H1 (cell line): ENCODE results near the gene CREB3L4.

Experiments
- ATF3 ChIP-seq: IDR thresholded peaks from 2 replicates; pipeline ENCODE4 v1.6.1; 2011; ENCODE audit warnings: low read depth, mild to moderate bottlenecking, low read length; ENCODE audit not compliant: insufficient read depth
- CTCF ChIP-seq, 3 experiments: IDR thresholded peaks; 1 replicate in 2 of 3; 2 replicates in 1 of 3; pipeline versions ENCODE4 v1.5.1 to v1.6.1; 2011; ENCODE audit warnings: low read length in 3 of 3, mild to moderate bottlenecking in 3 of 3, inconsistent platforms in 2 of 3, low read depth in 1 of 3, moderate library complexity in 1 of 3; ENCODE audit not compliant: insufficient read depth in 1 of 3; ENCODE audit errors: control extremely low read depth in 1 of 3
- EZH2 ChIP-seq: fragments of 200-600 bp; sonication (generic); IDR thresholded peaks from 2 replicates; pipeline ENCODE4 v1.7.1; 2012; ENCODE audit warnings: low read depth, mild to moderate bottlenecking, moderate library complexity, low read length, inconsistent platforms; ENCODE audit not compliant: severe bottlenecking
- PHF8 ChIP-seq: fragments of 200-600 bp; sonication (generic); conservative IDR thresholded peaks from 2 replicates; pipeline ENCODE4 v1.7.1; 2012; ENCODE audit warnings: low read depth, mild to moderate bottlenecking, inconsistent platforms, low read length, moderate library complexity

- TF ChIP-seq CTCF (IDR thresholded peaks at IDR 0.05; ENCODE audit: control extremely low read depth in 1 of 3, insufficient read depth in 1 of 3, low read depth in 1 of 3, low read length in 3 of 3): no peak
- TF ChIP-seq EZH2: no peak
- peak; percentile 89 for TF ChIP-seq PHF8
- TF ChIP-seq ATF3: no peak
These were observed 9.8 kb downstream of the CREB3L4 start, which contains the start of gene JTB for GRCh38 chr1:153977250-153978240.
